Right ventricle myocardium superior (tissue), 1 donor: ENCODE results near the gene GNAT1. TPM values are rescaled to one million over a fixed set of nuclear protein-coding genes. Genes with fewer than 3 reads are reported as not detected.
"Not testable (repeated sequence)": the region's sequence is repeated elsewhere in the genome, so short reads cannot be mapped to it uniquely, and the experiment has no call there.

Experiments used
- ATAC-seq: fragments of 200-7000 bp; cut with Tn5 transposase; one replicate; pipeline ENCODE4 v1.9.1; 2020; ENCODE audit warnings: mild to moderate bottlenecking; ENCODE audit not compliant: poor library complexity
- DNase-seq: peaks from one replicate; pipeline ENCODE4 v3.0.0-alpha.2; 2020
- intact Hi-C: fragments of 100-400 bp; cut with DNase I; formaldehyde crosslinking; loops from one replicate; pipeline ENCODE4 v1.11.2; 2022
- microRNA-seq: library from miRNA; unstranded; fragments of <30 nt; microRNA quantifications from one replicate; pipeline ENCODE4 v1.2.0, GENCODE V29; 2020
- total RNA-seq: library from RNA; stranded (reverse); fragmentation: NEBNext Ultra II Directional; extraction: Animal tissue kit (Norgen Biotek cat#: 25700); gene quantifications from one replicate; pipeline ENCODE4 v1.2.1, GENCODE V29; 2021
- donor health status: DM: no; HTN: yes; CAD: no; lungs with severe emphysema.

GNAT1 gene
- total RNA-seq, 1 donor from 2014 or later = not detected

GRCh38 chr3:50244813-50245212 is 53.4 kb downstream of the GNAT1 start:
- ATAC-seq, DNase-seq, intact Hi-C loops: not testable (repeated sequence)

- DNase-seq (no peak), ATAC-seq (no peak)
- intact Hi-C loops = no loop called here
Observed at GRCh38 chr3:50245251-50245745, 53.9 kb downstream of the GNAT1 start.

- peak; percentile 95 for DNase-seq
- ATAC-seq = peak; percentile 81
- intact Hi-C loops = no loop called here
Observed at GRCh38 chr3:50245831-50246516, 54.6 kb downstream of the GNAT1 start.

GRCh38 chr3:50246517-50246954 is 55.1 kb downstream of the GNAT1 start:
- ATAC-seq (peak; percentile 9), DNase-seq (peak; percentile 73)
- intact Hi-C loops = no loop called here

Small RNA genes lying within 50 kb of the gene (microRNA-seq; reads per million reads assigned to microRNA genes)
- gene MIR566 (not detected), gene MIR5787 (not detected)

Other genes starting within 250 kb of the GNAT1 start
- 56.7 TPM for gene RBM5, start 102.7 kb upstream of the GNAT1 start, total RNA-seq
- 10.8 TPM for gene SEMA3F, start 36.3 kb upstream of the GNAT1 start, total RNA-seq
- 10.6 TPM for gene SLC38A3, start 13.7 kb downstream of the GNAT1 start, total RNA-seq
- 126 TPM for gene GNAI2, start 44.6 kb downstream of the GNAT1 start, total RNA-seq
- 19.9 TPM for gene SEMA3B, start 77.5 kb downstream of the GNAT1 start, total RNA-seq
- 29.6 TPM for gene LSMEM2, start 87.5 kb downstream of the GNAT1 start, total RNA-seq
- gene IFRD2, start 100.8 kb downstream of the GNAT1 start, total RNA-seq = 70.1 TPM
- gene HYAL3, start 107.8 kb downstream of the GNAT1 start, total RNA-seq = 1.2 TPM
- 6.3 TPM for gene NAA80, start 107.8 kb downstream of the GNAT1 start, total RNA-seq
- 66.5 TPM for gene HYAL1, start 112.0 kb downstream of the GNAT1 start, total RNA-seq
- gene HYAL2, start 131.1 kb downstream of the GNAT1 start, total RNA-seq = 33.8 TPM
- gene TUSC2, start 136.6 kb downstream of the GNAT1 start, total RNA-seq = 28.2 TPM
- 14.1 TPM for gene RASSF1, start 149.2 kb downstream of the GNAT1 start, total RNA-seq
- gene ZMYND10, start 154.1 kb downstream of the GNAT1 start, total RNA-seq = not detected
- gene NPRL2, start 159.2 kb downstream of the GNAT1 start, total RNA-seq = 14.8 TPM
- 5.6 TPM for gene CYB561D2, start 159.3 kb downstream of the GNAT1 start, total RNA-seq
- 24.9 TPM for gene TMEM115, start 167.9 kb downstream of the GNAT1 start, total RNA-seq